B cell (primary cell): ENCODE results near the gene SLC8A3. TPM values are rescaled to one million over a fixed set of nuclear protein-coding genes. Genes with fewer than 3 reads are reported as not detected.

ENCODE experiments used
- ATAC-seq: fragments of 200-7000 bp; cut with Tn5 transposase; one replicate; pipeline ENCODE4 v1.10.0; 2021; ENCODE audit warnings: low read depth, mild to moderate bottlenecking, moderate number of reproducible peaks, moderate library complexity
- CTCF ChIA-PET: fragments of 350-600 bp; sonication (Branson Sonifier 250); formaldehyde crosslinking; loops from one replicate; lab custom pipeline; 2021; ENCODE audit warnings: antibody characterized with exemption, inconsistent platforms; lab: Charles Lee
- POLR2A ChIA-PET: fragments of 350-600 bp; sonication (Branson Sonifier 250); formaldehyde crosslinking; loops from one replicate; lab custom pipeline; 2021; ENCODE audit warnings: antibody characterized with exemption; lab: Charles Lee
- DNase-seq: peaks from one replicate; pipeline ENCODE4 v3.0.0; 2013
- H2AFZ ChIP-seq: 2 replicates; pipeline ENCODE4 v1.6.1; 2012; ENCODE audit warnings: mild to moderate bottlenecking, low read depth, low read length; ENCODE audit not compliant: insufficient read depth, poor library complexity, severe bottlenecking
- H3K27ac ChIP-seq, 2 donors: 1 replicate in 1 of 2; 2 replicates in 1 of 2; pipeline ENCODE4 v1.5.1; 2012 to 2013; ENCODE audit warnings: low read length in 2 of 2, mild to moderate bottlenecking in 2 of 2, moderate library complexity in 1 of 2
- H3K27me3 ChIP-seq, 4 experiments: fragments of 200-600 bp in 1 of 4; sonication (generic) in 1 of 4; replicated peaks in 1 of 4; 1 replicate in 2 of 4; 2 replicates in 2 of 4; pipeline versions ENCODE4 v1.6.1 to v1.7.0; 2013 to 2016; ENCODE audit warnings: low read length in 3 of 4, mild to moderate bottlenecking in 2 of 4, mixed read lengths in 1 of 4, moderate library complexity in 1 of 4; ENCODE audit not compliant: insufficient read depth in 4 of 4, control insufficient read depth in 3 of 4; ENCODE audit errors: control extremely low read depth in 1 of 4
- H3K36me3 ChIP-seq, 2 experiments: replicated peaks in 1 of 2; 1 replicate in 1 of 2; 2 replicates in 1 of 2; pipeline versions ENCODE4 v1.6.1 to v1.7.1; 2013; ENCODE audit warnings: low read length in 1 of 2; ENCODE audit not compliant: insufficient read depth in 2 of 2, control insufficient read depth in 1 of 2; ENCODE audit errors: control extremely low read depth in 1 of 2, extremely low read depth in 1 of 2
- H3K4me1 ChIP-seq, 2 donors: fragments of 200-600 bp in 1 of 2; sonication (generic) in 1 of 2; 1 replicate in 1 of 2; 2 replicates in 1 of 2; pipeline versions ENCODE4 v1.5.1 to v1.6.1; 2013 to 2017; ENCODE audit warnings: low read length in 2 of 2; ENCODE audit not compliant: control insufficient read depth in 2 of 2, insufficient read depth in 2 of 2
- H3K4me2 ChIP-seq: replicated peaks from 2 replicates; pipeline ENCODE3; 2012; ENCODE audit warnings: mild to moderate bottlenecking, low read depth, low read length; ENCODE audit not compliant: poor library complexity, severe bottlenecking
- H3K4me3 ChIP-seq, 5 experiments: fragments of 200-600 bp in 1 of 5; sonication (generic) in 1 of 5; 1 replicate in 3 of 5; 2 replicates in 2 of 5; pipeline versions ENCODE4 v1.5.1 to v1.7.0; 2011 to 2016; ENCODE audit warnings: low read length in 4 of 5, mild to moderate bottlenecking in 4 of 5, low read depth in 2 of 5, control low read depth in 1 of 5, moderate library complexity in 1 of 5; ENCODE audit not compliant: insufficient read depth in 1 of 5; ENCODE audit errors: control extremely low read depth in 1 of 5, extremely low read depth in 1 of 5
- H3K79me2 ChIP-seq: fragments of 200-600 bp; sonication (generic); one replicate; pipeline ENCODE4 v1.6.0; 2016; ENCODE audit warnings: low read length; ENCODE audit not compliant: control insufficient read depth, insufficient read depth
- H3K9ac ChIP-seq: fragments of 200-600 bp; sonication (generic); 2 replicates; pipeline ENCODE4 v1.6.1; 2017; ENCODE audit warnings: mild to moderate bottlenecking, low read length, moderate library complexity
- H3K9me3 ChIP-seq, 3 donors: one replicate each; pipeline versions ENCODE4 v1.6.1 to v1.7.1; 2013; ENCODE audit warnings: low read length in 2 of 3; ENCODE audit not compliant: control insufficient read depth in 2 of 3, insufficient read depth in 1 of 3; ENCODE audit errors: control extremely low read depth in 1 of 3
- H4K20me1 ChIP-seq: 2 replicates; pipeline ENCODE4 v1.6.0; 2012; ENCODE audit warnings: mild to moderate bottlenecking, low read length; ENCODE audit not compliant: insufficient read depth, control insufficient read depth, poor library complexity, severe bottlenecking
- H3K27ac Mint-ChIP-seq: one replicate; pipeline ENCODE4 v1.8.0; 2021; ENCODE audit warnings: mixed read lengths
- H3K27me3 Mint-ChIP-seq: one replicate; pipeline ENCODE4 v1.8.0; 2021; ENCODE audit warnings: mixed read lengths
- H3K4me1 Mint-ChIP-seq: one replicate; pipeline ENCODE4 v1.8.0; 2021; ENCODE audit warnings: mixed read lengths
- H3K4me3 Mint-ChIP-seq: one replicate; pipeline ENCODE4 v1.8.0; 2021; ENCODE audit warnings: mixed read lengths
- H3K9me3 Mint-ChIP-seq: one replicate; pipeline ENCODE4 v1.8.0; 2022; ENCODE audit warnings: mixed read lengths; ENCODE audit not compliant: insufficient read depth
- CTCF ChIP-seq: fragments of 200-600 bp; IDR thresholded peaks from one replicate; pipeline ENCODE4 v1.8.0; 2022; ENCODE audit warnings: antibody characterized with exemption, mild to moderate bottlenecking
- EZH2 ChIP-seq: IDR thresholded peaks from 2 replicates; pipeline ENCODE4 v1.6.1; 2012; ENCODE audit warnings: borderline replicate concordance, low read depth, mild to moderate bottlenecking, moderate library complexity, low read length; ENCODE audit not compliant: insufficient read depth, poor library complexity, severe bottlenecking
- WGBS: methylation state at CpG from one replicate; pipeline ENCODE4 v1.1.5; 2013; ENCODE audit warnings: missing lambda C conversion rate; ENCODE audit not compliant: insufficient coverage; 5-methylcytosine and 5-hydroxymethylcytosine counted together
- intact Hi-C: fragments of 100-400 bp; cut with micrococcal nuclease; formaldehyde crosslinking; loops from one replicate; pipeline ENCODE4 v1.10.0; 2022
- polyA plus RNA-seq: library from polyadenylated mRNA; depleted of rRNA; stranded (reverse); fragments of >200 nt; gene quantifications from 2 replicates; pipeline ENCODE4 v1.2.3, GENCODE V29; 2012
- total RNA-seq, 2 donors: library from RNA; stranded (reverse); fragments of 120-200 nt in 1 of 2; gene quantifications; 1 replicate in 1 of 2; 2 replicates in 1 of 2; pipeline versions ENCODE4 v1.2.3 to v1.2.4, GENCODE V29; 2013 to 2022

SLC8A3 gene
- total and polyA plus RNA-seq, 2 donors (not counting 1 experiment from before 2014, with no cell fraction given) = 0.07 to 0.09 TPM

GRCh38 chr14:70133461-70133860 is 55.3 kb downstream of the SLC8A3 start:
- CTCF ChIA-PET = interaction anchor here (0.7 kb wide), 1 partner anchor 11 kb away, joined by 3 read pairs; no protein-coding TSS in a partner anchor

GRCh38 chr14:70130482-70130881 is 58.3 kb downstream of the SLC8A3 start:
- no peak overlapping the region for H2AFZ ChIP-seq
- H3K9me3 ChIP-seq = no peaks in the 10 kb centered on the region
- H3K4me2 ChIP-seq = no peak overlapping the region
- no peak overlapping the region for H3K4me3 ChIP-seq
- no peak overlapping the region for H3K4me3 Mint-ChIP-seq
- no peaks in the 10 kb centered on the region for H3K4me1 ChIP-seq
- peaks cover 26% of the 10 kb centered on the region for H3K27me3 Mint-ChIP-seq
- no peaks in the 10 kb centered on the region for H3K4me1 Mint-ChIP-seq
- ATAC-seq (no peak), DNase-seq (no peak)
- no peaks in the 10 kb centered on the region for H3K9me3 Mint-ChIP-seq
- H3K9ac ChIP-seq = no peak overlapping the region
- H3K27ac ChIP-seq = no peak overlapping the region
- ChIA-PET POLR2A (no interaction called here), CTCF (no interaction called here)
- no peak overlapping the region for H3K27ac Mint-ChIP-seq
- H4K20me1 ChIP-seq = no peaks in the 10 kb centered on the region
- no peak for TF ChIP-seq CTCF
- H3K79me2 ChIP-seq = no peaks in the 10 kb centered on the region
- peaks cover 0 to 6% (median 2%) of the 10 kb centered on the region in 4 experiments for H3K27me3 ChIP-seq
- no peaks in the 10 kb centered on the region for H3K36me3 ChIP-seq
- no CpG with 5 or more reads among the region's 1 CpG for WGBS
- intact Hi-C loops = no loop called here

More at GRCh38 chr14:70133461-70133860, 55.3 kb downstream of the SLC8A3 start:
- H3K4me3 Mint-ChIP-seq = no peak overlapping the region
- ATAC-seq = no peak
- H4K20me1 ChIP-seq = no peaks in the 10 kb centered on the region
- H3K4me3 ChIP-seq = no peak overlapping the region
- WGBS = 100% methylated on average over 2 of the region's 2 CpGs
- H3K4me2 ChIP-seq = no peak overlapping the region
- H3K9ac ChIP-seq = no peak overlapping the region
- H3K27ac Mint-ChIP-seq = no peak overlapping the region
- no peak for DNase-seq
- no peaks in the 10 kb centered on the region for H3K4me1 Mint-ChIP-seq
- intact Hi-C loops = no loop called here
- TF ChIP-seq CTCF (no peak), EZH2 (no peak)
- no peaks in the 10 kb centered on the region for H3K9me3 Mint-ChIP-seq
- H2AFZ ChIP-seq = no peak overlapping the region
- H3K27me3 ChIP-seq = peaks cover 0 to 6% (median 2%) of the 10 kb centered on the region in 4 experiments
- peaks cover 26% of the 10 kb centered on the region for H3K27me3 Mint-ChIP-seq
- H3K27ac ChIP-seq = no peak overlapping the region
- no peaks in the 10 kb centered on the region for H3K79me2 ChIP-seq
- H3K4me1 ChIP-seq = no peaks in the 10 kb centered on the region
- no peaks in the 10 kb centered on the region for H3K9me3 ChIP-seq
- no peaks in the 10 kb centered on the region for H3K36me3 ChIP-seq
- POLR2A ChIA-PET = no interaction called here
